Uterine smooth muscle cell (primary cell): ENCODE measurements around the gene AP1S1. TPM values are rescaled to one million over a fixed set of nuclear protein-coding genes. Genes with fewer than 3 reads are reported as not detected.

Experiments used
- total RNA-seq: library from RNA; depleted of rRNA; stranded (reverse); fragments of >200 nt; gene quantifications from 2 replicates; pipeline ENCODE4 v1.2.3, GENCODE V29; 2014

Gene AP1S1
- 201 and 213 TPM in 2 replicates for total RNA-seq

GRCh38 chr7:101153969-101154692 lies at the start of gene AP1S1:
AP1S1 (plus strand) TSS chr7:101154476; CDS start chr7:101154515, 39 bp downstream.

DNA sequence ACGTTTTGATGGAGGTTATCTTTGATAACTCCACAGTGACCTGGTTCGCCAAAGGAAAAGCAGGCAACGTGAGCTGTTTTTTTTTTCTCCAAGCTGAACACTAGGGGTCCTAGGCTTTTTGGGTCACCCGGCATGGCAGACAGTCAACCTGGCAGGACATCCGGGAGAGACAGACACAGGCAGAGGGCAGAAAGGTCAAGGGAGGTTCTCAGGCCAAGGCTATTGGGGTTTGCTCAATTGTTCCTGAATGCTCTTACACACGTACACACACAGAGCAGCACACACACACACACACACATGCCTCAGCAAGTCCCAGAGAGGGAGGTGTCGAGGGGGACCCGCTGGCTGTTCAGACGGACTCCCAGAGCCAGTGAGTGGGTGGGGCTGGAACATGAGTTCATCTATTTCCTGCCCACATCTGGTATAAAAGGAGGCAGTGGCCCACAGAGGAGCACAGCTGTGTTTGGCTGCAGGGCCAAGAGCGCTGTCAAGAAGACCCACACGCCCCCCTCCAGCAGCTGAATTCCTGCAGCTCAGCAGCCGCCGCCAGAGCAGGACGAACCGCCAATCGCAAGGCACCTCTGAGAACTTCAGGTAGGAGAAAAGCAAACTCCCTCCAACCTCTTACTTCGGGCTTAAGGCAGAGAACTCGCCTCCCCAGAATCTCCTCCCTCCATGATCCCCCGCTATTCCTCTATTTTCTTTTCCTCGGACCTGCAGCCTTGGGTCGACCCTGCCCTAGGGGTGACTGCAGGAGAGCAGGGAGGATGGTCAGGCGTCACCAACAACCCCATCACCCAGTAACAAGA lies 27.4 kb upstream of the AP1S1 start, which contains the start of gene SERPINE1:
Gene SERPINE1 (plus strand): TSS at position 454 of the 809 bp plus-strand sequence. CDS start 1,290 bp downstream, outside the sequence.

GRCh38 chr7:101165075-101165957 lies 11.0 kb downstream of the AP1S1 start, which contains the start of gene VGF:
VGF (minus strand) TSS chr7:101165569; CDS start chr7:101164843, 726 bp downstream.

DNA sequence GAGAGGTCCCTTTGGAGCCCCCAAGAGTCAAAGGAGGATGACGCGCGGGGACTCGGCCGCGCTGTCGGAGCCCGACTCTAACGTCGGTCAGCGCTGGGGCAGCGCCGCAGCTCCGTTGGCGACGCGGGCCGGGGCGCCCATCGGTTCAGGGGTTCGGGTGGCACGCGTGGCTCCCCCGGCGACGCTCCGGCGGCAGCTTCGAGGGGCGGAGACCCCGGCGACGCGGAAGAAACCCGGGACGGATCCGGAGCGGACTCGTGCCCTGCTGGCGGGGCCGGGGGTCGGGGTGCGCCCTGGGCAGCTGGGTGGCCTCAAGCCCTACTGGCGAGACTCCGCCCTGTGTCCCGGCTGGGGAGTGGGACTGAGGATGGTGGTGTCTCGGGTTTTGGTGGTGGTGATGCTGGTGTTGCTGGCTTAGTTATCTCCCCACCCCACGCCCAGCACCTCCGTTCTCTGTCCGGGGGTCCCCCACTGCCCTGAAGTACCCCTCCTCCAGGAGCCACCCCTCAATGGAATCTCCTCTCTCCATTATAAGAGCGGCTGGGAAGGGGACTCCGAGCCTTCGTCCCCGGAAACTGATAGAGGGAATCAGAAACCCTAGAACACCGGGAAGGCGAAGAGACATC lies 26.0 kb downstream of the AP1S1 start, which contains the start of gene NAT16:
Gene NAT16 (minus strand): TSS at position 164 of the 626 bp plus-strand sequence. CDS start 5,486 bp downstream, outside the sequence.

DNA sequence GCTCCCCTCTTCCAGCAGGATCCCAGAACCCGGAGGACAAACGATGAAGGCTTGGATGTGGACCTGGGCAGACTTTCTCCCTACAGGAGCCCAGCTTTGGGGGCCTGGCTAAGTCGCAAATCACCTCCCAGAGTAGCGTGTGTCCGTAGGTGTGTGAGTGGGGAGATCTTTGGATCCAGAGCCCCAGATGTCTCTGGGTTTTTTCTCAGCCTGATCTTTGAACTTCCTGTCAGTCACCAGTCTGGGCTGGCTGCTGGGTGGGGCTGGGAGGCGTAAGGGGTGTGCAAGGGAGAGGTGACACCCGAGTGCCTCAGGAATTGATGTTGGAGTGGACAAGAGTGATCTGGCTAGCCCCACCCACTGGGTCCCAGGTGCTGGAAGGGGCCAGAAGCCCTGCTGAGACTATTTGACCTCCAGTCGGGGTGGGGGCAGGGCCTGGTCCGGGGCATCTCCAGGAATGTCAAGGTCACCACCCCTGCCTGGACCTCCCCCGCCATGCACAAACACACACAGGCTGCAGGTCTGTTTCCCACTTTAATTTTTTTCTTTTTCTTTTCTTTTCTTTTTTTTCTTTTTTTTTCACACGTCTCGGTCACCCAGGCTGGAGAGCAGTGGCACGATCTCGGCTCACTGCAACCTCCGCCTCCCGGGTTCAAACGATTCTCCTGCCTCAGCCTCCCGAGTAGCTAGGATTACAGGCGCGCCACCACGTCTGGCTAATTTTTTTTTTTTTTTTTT lies 46.8 kb downstream of the AP1S1 start, which contains the start of gene MOGAT3:
Gene MOGAT3 (minus strand): TSS at position 175 of the 738 bp plus-strand sequence. CDS start 182 bp downstream, outside the sequence.

Other genes with a start within 250 kb of the AP1S1 start
- gene MUC3A, start 204.9 kb upstream of the AP1S1 start, total RNA-seq, result under 0.01 TPM in 1 of 2 replicates, not detected in the other
- gene MUC12, start 184.9 kb upstream of the AP1S1 start, total RNA-seq, result 0.37 and 0.44 TPM in 2 replicates
- gene MUC17, start 134.4 kb upstream of the AP1S1 start, total RNA-seq, result under 0.01 TPM in 1 of 2 replicates, not detected in the other
- gene TRIM56, start 69.0 kb upstream of the AP1S1 start, total RNA-seq, result 21.9 and 23.0 TPM in 2 replicates
- gene SERPINE1, start 27.4 kb upstream of the AP1S1 start, total RNA-seq, result 410 and 462 TPM in 2 replicates
- 198 and 249 TPM in 2 replicates for gene VGF, start 11.1 kb downstream of the AP1S1 start, total RNA-seq
- gene NAT16, start 25.8 kb downstream of the AP1S1 start, total RNA-seq, result under 0.01 and 0.33 TPM in 2 replicates
- gene MOGAT3, start 46.6 kb downstream of the AP1S1 start, total RNA-seq, result not detected in 2 replicates
- 100 and 110 TPM in 2 replicates for gene PLOD3, start 63.1 kb downstream of the AP1S1 start, total RNA-seq
- 72.3 and 91.5 TPM in 2 replicates for gene ZNHIT1, start 63.7 kb downstream of the AP1S1 start, total RNA-seq
- gene CLDN15, start 83.3 kb downstream of the AP1S1 start, total RNA-seq, result 2.5 and 3.5 TPM in 2 replicates
- gene FIS1, start 90.6 kb downstream of the AP1S1 start, total RNA-seq, result 225 and 261 TPM in 2 replicates
- gene IFT22, start 167.3 kb downstream of the AP1S1 start, total RNA-seq, result 26.1 and 26.7 TPM in 2 replicates
- not detected in 2 replicates for gene COL26A1, start 208.4 kb downstream of the AP1S1 start, total RNA-seq